ENCODE results near the gene ZDHHC9. TPM values are rescaled to one million over a fixed set of nuclear protein-coding genes. Genes with fewer than 3 reads are reported as not detected.

The ZDHHC9 gene
- total RNA-seq: 41.9 and 45.6 TPM in 2 replicates

DNA sequence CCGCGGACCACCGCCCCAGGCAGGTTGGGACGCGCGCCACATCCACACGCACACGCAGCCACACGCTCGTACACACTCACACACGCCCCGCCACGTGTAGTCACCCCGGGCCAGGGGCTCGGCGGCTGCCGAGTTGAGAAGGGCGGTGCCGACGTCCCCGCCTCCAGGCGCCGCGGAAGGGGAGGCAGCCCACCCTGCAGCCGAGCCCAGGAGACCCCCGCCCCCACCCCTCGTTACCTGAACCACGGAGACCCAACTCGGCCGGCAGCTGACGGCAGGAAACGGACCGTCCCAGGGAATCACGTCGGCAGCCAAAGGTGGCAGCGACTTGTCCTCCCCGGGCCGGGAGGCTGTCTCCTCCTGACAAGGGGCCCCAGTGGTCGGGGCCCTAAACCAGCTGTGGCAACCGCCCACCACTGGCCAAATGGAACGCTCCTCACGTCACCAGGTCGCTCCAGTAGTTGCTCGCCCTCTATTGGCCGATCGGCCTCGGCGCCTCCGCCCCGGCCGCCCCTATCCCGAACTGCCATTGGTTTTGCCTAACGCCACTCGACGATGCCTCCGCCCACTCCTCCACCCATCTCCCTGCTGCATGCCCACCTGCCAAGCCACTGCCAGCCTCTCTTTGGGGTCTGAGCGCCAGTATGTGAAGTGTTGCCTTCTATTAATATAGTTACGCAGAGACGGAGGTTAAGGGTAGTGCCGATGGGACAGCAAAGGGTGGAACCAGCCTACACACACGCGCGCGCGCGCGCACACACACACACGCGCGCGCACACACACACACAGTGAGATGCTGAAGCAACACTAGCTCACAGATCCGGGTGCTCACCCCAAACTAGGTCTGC lies at the start of gene ZDHHC9:
Gene ZDHHC9, minus strand, starts transcription at position 428 of the 848 bp plus-strand sequence. CDS start 1,941 bp downstream, outside the sequence.

DNA sequence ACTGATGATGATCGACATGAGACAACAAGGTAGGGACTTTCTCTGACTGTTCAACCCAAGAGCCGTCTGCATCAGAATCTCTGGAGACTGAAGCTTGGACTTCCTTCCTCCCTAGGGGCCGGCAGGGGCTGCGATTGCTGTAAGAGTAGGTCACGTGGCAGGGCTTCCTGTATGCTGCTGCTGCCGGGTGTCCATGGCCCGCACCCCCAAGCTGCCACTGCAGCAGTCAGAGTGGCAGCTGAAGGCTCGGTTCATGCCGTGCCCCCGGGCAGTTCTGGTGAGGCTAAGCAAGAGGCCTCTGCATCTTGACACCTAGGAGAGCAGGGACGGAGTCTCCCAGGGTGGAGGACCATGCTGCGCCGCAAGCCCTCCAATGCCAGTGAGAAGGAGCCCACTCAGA lies 63.9 kb downstream of the ZDHHC9 start, which contains the start of gene SASH3:
Gene SASH3, plus strand, starts transcription at position 203 of the 400 bp plus-strand sequence. Its CDS starts 149 bp downstream, at position 352.

Small RNAs within 50 kb of the gene (small RNA-seq; reads per million reads assigned to genes)
- not detected for gene RF00017

Other genes starting within 250 kb of the ZDHHC9 start
- gene APLN, start 188.9 kb downstream of the ZDHHC9 start, total RNA-seq: 0.65 and 1.3 TPM in 2 replicates
- 6.0 and 9.9 TPM in 2 replicates for gene XPNPEP2, start 104.9 kb downstream of the ZDHHC9 start, total RNA-seq
- not detected in 2 replicates for gene SASH3, start 63.9 kb downstream of the ZDHHC9 start, total RNA-seq
- gene UTP14A, start 62.3 kb upstream of the ZDHHC9 start, total RNA-seq: 17.4 and 18.0 TPM in 2 replicates
- 1.9 and 2.3 TPM in 2 replicates for gene BCORL1, start 138.7 kb upstream of the ZDHHC9 start, total RNA-seq

All from hair follicle dermal papilla cell (primary cell).